ENCODE results near the gene DOK7.

Gene DOK7

DNA sequence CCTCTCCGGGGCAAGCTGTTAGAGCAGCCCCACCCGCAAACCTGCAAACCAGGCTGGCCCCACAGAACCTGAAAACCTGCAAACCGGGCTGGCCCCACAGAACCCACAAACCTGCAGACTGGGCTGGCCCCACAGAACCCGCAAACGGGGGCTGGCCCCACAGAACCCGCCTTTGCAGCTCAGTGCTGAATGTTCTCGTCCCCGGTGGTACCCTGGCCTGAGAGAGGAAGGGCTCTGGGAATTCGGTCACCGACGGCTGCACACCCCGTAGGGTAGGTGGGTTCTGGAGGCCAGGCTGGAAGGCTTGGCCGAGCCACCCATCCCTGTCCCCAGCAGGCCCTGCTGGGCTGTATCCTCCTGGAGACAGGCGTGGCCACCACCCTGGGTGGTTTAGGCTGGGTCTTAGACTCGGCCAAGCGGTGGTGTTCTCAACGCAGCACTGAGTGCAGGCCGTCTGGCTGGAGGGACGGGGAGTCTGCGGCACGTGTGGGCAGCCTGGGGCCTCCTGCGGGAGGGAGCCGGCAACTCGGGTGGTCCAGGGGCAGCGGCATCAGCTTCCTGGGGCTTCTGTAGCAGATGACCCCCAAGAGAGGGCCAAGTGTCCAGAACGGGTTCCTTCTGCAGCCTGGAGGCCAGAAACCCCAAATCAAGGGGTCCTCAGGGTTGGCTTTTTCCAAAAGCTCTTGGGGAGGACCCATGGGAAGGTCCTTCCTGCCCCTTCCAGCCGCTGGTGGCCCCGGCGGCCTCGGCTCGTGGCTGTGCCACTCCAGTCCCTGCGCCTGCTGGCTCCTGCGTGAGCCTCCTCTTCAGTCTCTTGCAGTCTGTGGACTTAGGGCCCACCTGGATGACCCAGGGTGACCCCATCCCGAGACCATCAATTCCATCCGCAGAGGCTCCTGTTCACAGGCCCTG, 15.6 kb downstream of the DOK7 start:
- Histone ChIP-seq H4K8ac (ENCODE audit: low read depth, low read length) (no peak overlapping the region), H3K4me3 (ENCODE audit: low read depth, low read length) (no peak overlapping the region), H2BK5ac (ENCODE audit: low read depth, low read length, poor library complexity) (no peak overlapping the region), H3K79me1 (ENCODE audit: low read length) (no peaks in the 10 kb centered on the region), H3K14ac (ENCODE audit: low read length) (no peak overlapping the region), H2AFZ (ENCODE audit: insufficient read depth, low read length, poor library complexity) (no peak overlapping the region), H3K4me2 (ENCODE audit: low read length) (no peak overlapping the region), H3K18ac (ENCODE audit: low read length) (no peak overlapping the region), H2BK120ac (ENCODE audit: insufficient read depth, low read length, poor library complexity) (no peak overlapping the region), H3K27me3 (ENCODE audit: insufficient read depth, low read length) (no peaks in the 10 kb centered on the region), H3K4me1 (ENCODE audit: control insufficient read depth in 1 of 2, insufficient read depth in 2 of 2, low read length in 2 of 2) (peaks cover 3 to 6% of the 10 kb centered on the region in 2 experiments), H3K9ac (ENCODE audit: low read length) (no peak overlapping the region), H2AK5ac (ENCODE audit: low read length) (no peak overlapping the region), H3K4ac (ENCODE audit: low read depth, low read length) (no peak overlapping the region), H3K23ac (ENCODE audit: low read length) (no peak overlapping the region), H3K27ac (ENCODE audit: low read depth, low read length) (no peak overlapping the region), H3K79me2 (ENCODE audit: control insufficient read depth, insufficient read depth, low read length, poor library complexity) (no peaks in the 10 kb centered on the region), H3K36me3 (ENCODE audit: control insufficient read depth in 1 of 2, insufficient read depth in 2 of 2, low read length in 2 of 2) (no peaks in the 10 kb centered on the region), H3K9me3 (ENCODE audit: insufficient read depth, low read depth, low read length) (peaks cover 3% of the 10 kb centered on the region), H2BK12ac (ENCODE audit: low read length) (no peak overlapping the region), H4K12ac (ENCODE audit: low read depth, low read length) (no peak overlapping the region), H4K91ac (ENCODE audit: low read depth, low read length) (no peak overlapping the region)
- WGBS (ENCODE audit: extremely low coverage, insufficient coverage, insufficient read length) = no CpG with 5 or more reads among the region's 35 CpGs
- DNase-seq = no peak

DNA sequence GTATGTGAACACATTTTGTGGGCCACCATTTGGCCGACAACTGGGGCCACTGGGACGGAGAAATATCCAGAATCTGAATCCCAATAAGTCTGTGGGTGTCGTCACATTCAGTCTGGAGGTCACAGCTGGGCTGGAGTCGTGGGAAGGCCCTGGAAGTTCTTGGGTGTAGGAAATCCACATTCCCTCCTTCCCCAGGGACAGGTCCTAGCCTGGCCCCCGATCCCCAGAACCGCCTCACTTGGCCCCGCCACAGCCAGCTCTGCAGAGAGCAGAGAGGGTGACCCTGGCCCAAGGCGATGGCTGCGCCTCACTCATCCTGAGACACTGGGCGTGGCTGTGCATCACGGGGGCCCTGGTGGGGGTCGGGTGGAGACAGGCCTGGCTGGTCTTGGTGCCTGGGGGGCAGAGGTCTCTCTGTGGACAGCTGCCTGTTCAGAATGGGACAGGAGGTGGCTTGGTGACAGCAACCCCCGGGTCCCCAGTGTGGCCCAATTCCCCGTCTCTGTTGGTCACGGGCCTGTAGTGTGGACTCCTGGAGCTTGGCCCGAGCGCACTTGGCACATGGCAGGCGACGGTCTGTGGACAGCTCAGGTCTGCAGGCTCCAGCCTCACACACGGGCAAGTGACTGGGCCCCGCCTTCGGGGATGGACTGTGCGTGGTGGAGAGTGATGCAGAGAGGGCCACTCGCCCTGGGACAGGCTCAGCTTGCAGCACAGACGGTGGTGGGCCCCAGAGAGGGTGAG, 16.4 kb downstream of the DOK7 start:
- no peak overlapping the region for H4K8ac ChIP-seq (ENCODE audit: low read depth, low read length)

DNA sequence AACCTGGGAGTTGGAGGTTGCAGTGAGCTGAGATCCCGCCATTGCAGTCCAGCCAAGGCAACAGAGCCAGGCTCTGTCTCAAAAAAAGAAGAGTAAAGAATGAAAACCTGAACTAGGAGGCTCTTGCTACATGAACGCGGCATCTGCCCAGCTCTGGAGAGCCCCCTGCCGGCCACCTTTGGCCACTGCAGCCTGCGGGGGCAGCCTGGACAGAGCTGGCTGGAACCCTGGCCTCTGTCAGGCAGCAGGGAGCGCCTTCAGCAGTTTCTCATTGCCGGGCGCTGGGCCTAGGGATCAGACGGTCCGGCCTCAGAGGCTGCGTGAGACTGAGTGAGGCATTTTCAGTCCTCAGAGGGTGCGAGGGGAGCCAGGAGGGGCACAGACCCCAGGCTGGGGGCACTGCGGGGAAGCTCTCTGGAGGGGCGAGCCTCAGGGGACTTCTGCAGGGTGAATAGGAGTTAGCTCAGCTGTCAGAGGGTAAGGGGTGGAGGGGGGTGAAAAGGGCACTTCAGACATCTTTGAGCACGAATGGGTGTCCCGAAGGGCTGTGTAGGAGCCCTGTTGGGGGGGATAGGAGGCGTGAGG, 17.5 kb downstream of the DOK7 start:
- Histone ChIP-seq H4K8ac (ENCODE audit: low read depth, low read length) (no peak overlapping the region), H3K23ac (ENCODE audit: low read length) (no peak overlapping the region), H3K79me1 (ENCODE audit: low read length) (no peaks in the 10 kb centered on the region), H2AFZ (ENCODE audit: insufficient read depth, low read length, poor library complexity) (no peak overlapping the region), H3K27ac (ENCODE audit: low read depth, low read length) (no peak overlapping the region), H3K14ac (ENCODE audit: low read length) (no peak overlapping the region), H4K91ac (ENCODE audit: low read depth, low read length) (no peak overlapping the region), H3K4me1 (ENCODE audit: control insufficient read depth in 1 of 2, insufficient read depth in 2 of 2, low read length in 2 of 2) (peaks cover 14 to 22% of the 10 kb centered on the region in 2 experiments), H2AK5ac (ENCODE audit: low read length) (no peak overlapping the region), H3K9ac (ENCODE audit: low read length) (no peak overlapping the region), H3K18ac (ENCODE audit: low read length) (no peak overlapping the region), H2BK120ac (ENCODE audit: insufficient read depth, low read length, poor library complexity) (no peak overlapping the region), H3K9me3 (ENCODE audit: insufficient read depth, low read depth, low read length) (peaks cover 7% of the 10 kb centered on the region), H2BK5ac (ENCODE audit: low read depth, low read length, poor library complexity) (no peak overlapping the region), H3K4me2 (ENCODE audit: low read length) (no peak overlapping the region), H3K79me2 (ENCODE audit: control insufficient read depth, insufficient read depth, low read length, poor library complexity) (no peaks in the 10 kb centered on the region), H3K4me3 (ENCODE audit: low read depth, low read length) (no peak overlapping the region), H3K36me3 (ENCODE audit: control insufficient read depth in 1 of 2, insufficient read depth in 2 of 2, low read length in 2 of 2) (no peaks in the 10 kb centered on the region), H4K12ac (ENCODE audit: low read depth, low read length) (no peak overlapping the region), H2BK12ac (ENCODE audit: low read length) (no peak overlapping the region), H3K4ac (ENCODE audit: low read depth, low read length) (no peak overlapping the region), H3K27me3 (ENCODE audit: insufficient read depth, low read length) (no peaks in the 10 kb centered on the region)
- DNase-seq = peak; percentile 40 to 71
- WGBS (ENCODE audit: extremely low coverage, insufficient coverage, insufficient read length) = no CpG with 5 or more reads among the region's 17 CpGs

More for the DNA sequence above, 16.4 kb downstream of the DOK7 start:
- Histone ChIP-seq H2AFZ (ENCODE audit: insufficient read depth, low read length, poor library complexity) (no peak overlapping the region), H3K9ac (ENCODE audit: low read length) (no peak overlapping the region), H3K9me3 (ENCODE audit: insufficient read depth, low read depth, low read length) (peaks cover 7% of the 10 kb centered on the region), H3K27me3 (ENCODE audit: insufficient read depth, low read length) (no peaks in the 10 kb centered on the region), H2BK5ac (ENCODE audit: low read depth, low read length, poor library complexity) (no peak overlapping the region), H3K79me1 (ENCODE audit: low read length) (no peaks in the 10 kb centered on the region), H3K79me2 (ENCODE audit: control insufficient read depth, insufficient read depth, low read length, poor library complexity) (no peaks in the 10 kb centered on the region), H3K18ac (ENCODE audit: low read length) (no peak overlapping the region), H3K4ac (ENCODE audit: low read depth, low read length) (no peak overlapping the region), H3K23ac (ENCODE audit: low read length) (no peak overlapping the region), H2BK12ac (ENCODE audit: low read length) (no peak overlapping the region), H2AK5ac (ENCODE audit: low read length) (no peak overlapping the region), H3K4me1 (ENCODE audit: control insufficient read depth in 1 of 2, insufficient read depth in 2 of 2, low read length in 2 of 2) (peaks cover 3 to 11% of the 10 kb centered on the region in 2 experiments), H3K14ac (ENCODE audit: low read length) (no peak overlapping the region), H4K91ac (ENCODE audit: low read depth, low read length) (no peak overlapping the region), H3K27ac (ENCODE audit: low read depth, low read length) (no peak overlapping the region), H4K12ac (ENCODE audit: low read depth, low read length) (no peak overlapping the region), H3K4me3 (ENCODE audit: low read depth, low read length) (peak overlapping the region; percentile 10), H3K36me3 (ENCODE audit: control insufficient read depth in 1 of 2, insufficient read depth in 2 of 2, low read length in 2 of 2) (no peaks in the 10 kb centered on the region), H3K4me2 (ENCODE audit: low read length) (no peak overlapping the region), H2BK120ac (ENCODE audit: insufficient read depth, low read length, poor library complexity) (no peak overlapping the region)
- no peak for DNase-seq
- WGBS (ENCODE audit: extremely low coverage, insufficient coverage, insufficient read length) = no CpG with 5 or more reads among the region's 25 CpGs

DNA sequence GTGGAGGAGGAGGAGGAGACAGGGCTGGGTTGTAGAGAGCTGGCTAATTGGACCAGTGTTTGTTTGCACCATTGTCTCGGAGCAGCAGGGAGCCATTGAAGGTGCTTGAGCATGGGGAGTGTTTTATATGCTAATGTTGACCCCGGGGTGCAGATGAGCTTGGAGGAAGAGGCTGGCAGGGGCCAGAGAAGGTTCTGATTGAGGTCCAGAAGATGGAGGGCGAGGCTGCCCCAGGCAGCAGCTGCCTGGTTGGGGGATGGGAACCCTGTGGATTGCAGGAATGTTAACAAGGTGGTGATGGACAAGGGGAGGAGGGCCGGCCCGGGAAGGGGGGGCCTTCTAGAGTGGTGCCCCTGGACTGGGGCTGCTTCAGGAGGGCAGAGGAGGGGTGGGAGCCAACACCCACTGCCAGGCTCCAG, 18.0 kb downstream of the DOK7 start:
- no CpG with 5 or more reads among the region's 5 CpGs for WGBS (ENCODE audit: extremely low coverage, insufficient coverage, insufficient read length)

More for the DNA sequence above, 18.0 kb downstream of the DOK7 start:
- H2AK5ac ChIP-seq (ENCODE audit: low read length) = no peak overlapping the region
- no peak overlapping the region for H4K12ac ChIP-seq (ENCODE audit: low read depth, low read length)
- H3K14ac ChIP-seq (ENCODE audit: low read length) = no peak overlapping the region
- no peaks in the 10 kb centered on the region for H3K79me1 ChIP-seq (ENCODE audit: low read length)
- no peak overlapping the region for H3K4ac ChIP-seq (ENCODE audit: low read depth, low read length)
- peaks cover 7% of the 10 kb centered on the region for H3K9me3 ChIP-seq (ENCODE audit: insufficient read depth, low read depth, low read length)
- no peak overlapping the region for H3K23ac ChIP-seq (ENCODE audit: low read length)
- DNase-seq = no peak
- no peak overlapping the region for H3K18ac ChIP-seq (ENCODE audit: low read length)
- no peak overlapping the region for H2BK5ac ChIP-seq (ENCODE audit: low read depth, low read length, poor library complexity)
- H3K9ac ChIP-seq (ENCODE audit: low read length) = no peak overlapping the region
- H3K4me2 ChIP-seq (ENCODE audit: low read length) = no peak overlapping the region
- no peak overlapping the region for H2BK120ac ChIP-seq (ENCODE audit: insufficient read depth, low read length, poor library complexity)
- H3K36me3 ChIP-seq (ENCODE audit: control insufficient read depth in 1 of 2, insufficient read depth in 2 of 2, low read length in 2 of 2) = no peaks in the 10 kb centered on the region
- no peaks in the 10 kb centered on the region for H3K79me2 ChIP-seq (ENCODE audit: control insufficient read depth, insufficient read depth, low read length, poor library complexity)
- H2AFZ ChIP-seq (ENCODE audit: insufficient read depth, low read length, poor library complexity) = no peak overlapping the region
- no peak overlapping the region for H2BK12ac ChIP-seq (ENCODE audit: low read length)
- H4K91ac ChIP-seq (ENCODE audit: low read depth, low read length) = no peak overlapping the region
- H3K27me3 ChIP-seq (ENCODE audit: insufficient read depth, low read length) = no peaks in the 10 kb centered on the region
- no peak overlapping the region for H3K27ac ChIP-seq (ENCODE audit: low read depth, low read length)
- no peak overlapping the region for H4K8ac ChIP-seq (ENCODE audit: low read depth, low read length)
- H3K4me3 ChIP-seq (ENCODE audit: low read depth, low read length) = no peak overlapping the region
- H3K4me1 ChIP-seq (ENCODE audit: control insufficient read depth in 1 of 2, insufficient read depth in 2 of 2, low read length in 2 of 2) = peaks cover 17 to 25% of the 10 kb centered on the region in 2 experiments
